ENCODE results near the gene ACAA2.

Gene ACAA2

DNA sequence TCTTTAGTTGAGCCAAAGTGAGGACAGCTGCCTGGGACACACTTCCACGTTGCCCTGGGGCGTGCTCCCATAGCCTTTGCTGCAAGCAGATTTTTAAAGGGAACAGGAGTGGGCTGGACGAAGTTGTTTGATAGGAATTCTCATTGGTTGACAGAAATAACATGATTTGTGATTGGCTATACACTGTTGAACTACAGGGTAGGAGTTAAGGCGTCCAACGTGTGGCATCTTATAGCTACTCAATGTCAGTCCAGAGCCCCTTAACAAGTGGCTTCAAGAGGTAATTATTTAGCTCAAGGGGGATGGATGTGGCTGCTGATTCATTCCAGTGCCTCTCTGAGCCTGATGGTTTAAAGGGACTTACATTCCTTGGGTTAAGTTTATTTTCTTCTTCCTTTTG, 65.5 kb downstream of the ACAA2 start:
- no peak for TF ChIP-seq CTCF (IDR thresholded peaks at IDR 0.05)
- intact Hi-C loops (cut with DNase I; ENCODE audit: low total_unique reads): loop anchor here (10.0 kb wide), 1 partner anchor 123 kb away; no protein-coding TSS in a partner anchor
- H3K27ac ChIP-seq: no peak overlapping the region
- H3K27me3 ChIP-seq: peaks cover 0 to 5% of the 10 kb centered on the region in 2 donors
- H3K4me3 ChIP-seq: no peak overlapping the region
- no peak for DNase-seq
- H3K4me1 ChIP-seq: no peaks in the 10 kb centered on the region
- H3K36me3 ChIP-seq: no peaks in the 10 kb centered on the region
- no peaks in the 10 kb centered on the region for H3K9me3 ChIP-seq

- TF ChIP-seq CTCF (IDR thresholded peaks at IDR 0.05): no peak
- H3K27ac ChIP-seq: no peak overlapping the region
- DNase-seq: no peak
- H3K4me3 ChIP-seq: no peak overlapping the region
- no peaks in the 10 kb centered on the region for H3K36me3 ChIP-seq
- no peaks in the 10 kb centered on the region for H3K27me3 ChIP-seq
- no peaks in the 10 kb centered on the region for H3K4me1 ChIP-seq
- intact Hi-C loops (cut with DNase I; ENCODE audit: low total_unique reads): loop anchor here (10.0 kb wide), 1 partner anchor 121 kb away; no protein-coding TSS in a partner anchor
- no peaks in the 10 kb centered on the region for H3K9me3 ChIP-seq
These were observed 68.0 kb downstream of the ACAA2 start for GRCh38 chr18:49745045-49746014.

DNA sequence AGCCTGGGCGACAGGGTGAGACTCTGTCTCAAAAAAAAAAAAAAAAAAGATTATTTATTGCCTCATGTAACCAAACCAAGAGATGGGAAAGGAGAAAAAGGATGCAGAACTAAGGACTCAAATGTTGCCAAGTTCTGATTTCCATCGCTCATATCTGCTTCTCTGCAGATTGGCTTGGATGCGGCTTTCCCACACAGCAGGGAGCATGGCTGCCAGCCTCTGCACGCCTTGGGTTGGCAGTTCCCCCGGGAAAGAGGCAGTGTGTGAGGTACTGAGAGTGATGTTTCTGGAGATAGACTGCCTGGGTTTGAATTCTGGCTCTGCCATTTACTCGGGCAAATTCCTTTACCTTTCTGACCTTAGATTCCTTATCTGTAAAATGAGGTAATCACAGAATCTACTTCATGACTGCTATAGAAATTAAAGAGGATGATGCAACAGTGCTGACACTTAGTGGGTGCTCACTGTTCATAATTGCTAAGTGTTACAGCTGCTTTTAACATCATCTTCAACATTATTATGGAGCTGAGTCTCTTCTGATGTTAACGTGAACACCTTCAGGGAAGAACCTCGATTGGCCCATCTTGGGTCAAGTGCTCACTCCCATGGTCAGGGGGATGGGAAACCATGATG, 68.8 kb downstream of the ACAA2 start:
- Histone ChIP-seq H3K4me3 (no peak overlapping the region), H3K4me1 (no peaks in the 10 kb centered on the region), H3K27me3 (no peaks in the 10 kb centered on the region), H3K27ac (no peak overlapping the region), H3K36me3 (no peaks in the 10 kb centered on the region), H3K9me3 (no peaks in the 10 kb centered on the region)
- no peak for TF ChIP-seq CTCF (IDR thresholded peaks at IDR 0.05)
- DNase-seq: no peak
- intact Hi-C loops (cut with DNase I; ENCODE audit: low total_unique reads): loop anchor here (10.0 kb wide), 1 partner anchor 120 kb away; no protein-coding TSS in a partner anchor

DNA sequence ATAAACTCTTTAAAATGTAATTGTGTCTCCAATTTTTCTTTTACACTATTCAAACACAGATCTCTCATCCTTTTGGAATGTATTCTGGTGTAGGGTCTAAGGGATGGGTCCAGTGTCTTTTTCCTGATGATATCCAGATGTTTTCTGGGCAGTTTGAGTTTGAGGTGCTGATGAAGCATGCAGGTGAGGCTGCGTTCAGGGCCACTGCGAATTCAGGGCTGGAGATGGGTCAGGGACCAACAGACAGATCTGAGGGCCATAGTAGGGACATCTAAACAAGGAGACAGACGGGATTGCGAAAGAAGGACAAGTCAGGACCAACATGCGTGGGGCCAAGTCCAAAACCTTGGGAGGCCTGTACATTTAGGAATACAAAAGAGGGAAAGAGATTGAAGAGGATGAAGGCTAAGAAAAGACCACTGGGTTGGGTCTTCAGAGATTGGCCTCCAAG, 70.2 kb downstream of the ACAA2 start:
- Histone ChIP-seq H3K27ac (no peak overlapping the region), H3K4me3 (no peak overlapping the region), H3K36me3 (no peaks in the 10 kb centered on the region), H3K9me3 (no peaks in the 10 kb centered on the region), H3K27me3 (no peaks in the 10 kb centered on the region), H3K4me1 (no peaks in the 10 kb centered on the region)
- no peak for DNase-seq
- intact Hi-C loops (cut with DNase I; ENCODE audit: low total_unique reads): loop anchor here (10.0 kb wide), 1 partner anchor 118 kb away; no protein-coding TSS in a partner anchor
- TF ChIP-seq CTCF (IDR thresholded peaks at IDR 0.05): no peak

- no peaks in the 10 kb centered on the region for H3K4me1 ChIP-seq
- H3K27me3 ChIP-seq: peaks cover 0 to under 1% of the 10 kb centered on the region in 2 donors
- no peaks in the 10 kb centered on the region for H3K9me3 ChIP-seq
- H3K36me3 ChIP-seq: no peaks in the 10 kb centered on the region
- DNase-seq: no peak
- H3K4me3 ChIP-seq: no peak overlapping the region
- no peak for TF ChIP-seq CTCF (IDR thresholded peaks at IDR 0.05)
- intact Hi-C loops (cut with DNase I; ENCODE audit: low total_unique reads): loop anchor here (10.0 kb wide), 1 partner anchor 118 kb away; no protein-coding TSS in a partner anchor
- H3K27ac ChIP-seq: no peak overlapping the region
These were observed 70.8 kb downstream of the ACAA2 start for GRCh38 chr18:49742316-49743116.

Data from tibial artery (tissue), 4 donors.